Neural cell (in vitro differentiated cells): Measurements from ENCODE around the gene HIGD1C. TPM values are rescaled to one million over a fixed set of nuclear protein-coding genes. Genes with fewer than 3 reads are reported as not detected.

Experiments
- H2AFZ ChIP-seq: fragments of 200-600, 300-800 bp; sonication (generic), shearing (Covaris generic); 2 replicates; pipeline ENCODE4 v1.6.0; 2014; ENCODE audit warnings: low read depth, mild to moderate bottlenecking, antibody characterized with exemption, low read length, moderate library complexity
- H3F3A ChIP-seq: fragments of 200-600 bp; shearing (Covaris generic); 2 replicates; pipeline ENCODE4 v1.6.1; 2016; ENCODE audit warnings: mild to moderate bottlenecking, moderate library complexity, mixed read lengths, antibody characterized with exemption, low read length; ENCODE audit not compliant: insufficient read depth, poor library complexity, severe bottlenecking
- H3K27ac ChIP-seq: fragments of 200-600, 300-800 bp; sonication (generic), shearing (Covaris generic); 2 replicates; pipeline ENCODE4 v1.5.1; 2014; ENCODE audit warnings: mild to moderate bottlenecking, low read length, moderate library complexity
- H3K27me3 ChIP-seq: fragments of 300-800, 200-600 bp; sonication (generic), shearing (Covaris generic); 2 replicates; pipeline ENCODE4 v1.6.0; 2014; ENCODE audit warnings: mild to moderate bottlenecking, low read depth, low read length, moderate library complexity; ENCODE audit not compliant: insufficient read depth
- H3K36me3 ChIP-seq: fragments of 300-800, 200-600 bp; sonication (generic), shearing (Covaris generic); 2 replicates; pipeline ENCODE4 v1.5.1; 2014; ENCODE audit warnings: mild to moderate bottlenecking, antibody characterized with exemption, low read length, moderate library complexity; ENCODE audit not compliant: insufficient read depth
- H3K4me2 ChIP-seq: fragments of 300-800, 200-600 bp; sonication (generic), shearing (Covaris generic); 2 replicates; pipeline ENCODE4 v1.6.0; 2014; ENCODE audit warnings: mild to moderate bottlenecking, low read length
- H3K4me3 ChIP-seq: fragments of 300-800, 200-600 bp; sonication (generic), shearing (Covaris generic); 2 replicates; pipeline ENCODE4 v1.5.1; 2014; ENCODE audit warnings: mild to moderate bottlenecking, low read length, moderate library complexity
- H3K79me2 ChIP-seq: fragments of 200-600 bp; shearing (Covaris generic); replicated peaks from 2 replicates; pipeline ENCODE4 v1.6.0; 2014; ENCODE audit warnings: mild to moderate bottlenecking, low read length, moderate library complexity; ENCODE audit not compliant: insufficient read depth
- H3K9ac ChIP-seq: fragments of 300-800, 200-600 bp; sonication (generic), shearing (Covaris generic); 2 replicates; pipeline ENCODE4 v1.6.1; 2016; ENCODE audit warnings: mild to moderate bottlenecking, low read length, mixed read lengths
- H3K9me2 ChIP-seq: fragments of 200-600 bp; shearing (Covaris generic); 2 replicates; pipeline ENCODE4 v1.6.1; 2016; ENCODE audit warnings: mild to moderate bottlenecking, low read length, mixed read lengths; ENCODE audit not compliant: insufficient read depth
- H3K9me3 ChIP-seq: fragments of 200-600, 300-800 bp; sonication (generic), shearing (Covaris generic); 2 replicates; pipeline ENCODE4 v1.6.1; 2016; ENCODE audit warnings: mild to moderate bottlenecking, mixed run types, low read length, moderate library complexity, mixed read lengths
- H4K20me1 ChIP-seq: fragments of 200-600 bp; shearing (Covaris generic); 2 replicates; pipeline ENCODE4 v1.6.1; 2016; ENCODE audit warnings: mild to moderate bottlenecking, mixed run types; ENCODE audit not compliant: insufficient read depth
- EP300 ChIP-seq: fragments of 450-650 bp; conservative IDR thresholded peaks from 2 replicates; pipeline ENCODE4 v1.6.1; 2014; ENCODE audit warnings: antibody characterized with exemption, mild to moderate bottlenecking, moderate library complexity; ENCODE audit not compliant: poor library complexity, severe bottlenecking
- EZH2 ChIP-seq: fragments of 200-600, 300-800 bp; shearing (Covaris generic), sonication (generic); IDR thresholded peaks from 2 replicates; pipeline ENCODE4 v1.6.1; 2014; ENCODE audit warnings: antibody characterized with exemption, low read length, borderline replicate concordance, mild to moderate bottlenecking; ENCODE audit not compliant: insufficient read depth, poor library complexity, severe bottlenecking
- MXI1 ChIP-seq: fragments of 450-650 bp; conservative IDR thresholded peaks from 2 replicates; pipeline ENCODE4 v1.6.1; 2014; ENCODE audit warnings: antibody characterized with exemption, mild to moderate bottlenecking; ENCODE audit not compliant: poor library complexity, severe bottlenecking
- POLR2AphosphoS5 ChIP-seq: IDR thresholded peaks from 2 replicates; pipeline ENCODE4 v1.6.1; 2012
- RAD21 ChIP-seq: fragments of 450-650 bp; conservative IDR thresholded peaks from 2 replicates; pipeline ENCODE4 v1.6.1; 2014; ENCODE audit warnings: antibody characterized with exemption, mild to moderate bottlenecking, moderate library complexity
- REST ChIP-seq: IDR thresholded peaks from 2 replicates; pipeline ENCODE4 v1.6.1; 2012; ENCODE audit warnings: borderline replicate concordance
- SMC3 ChIP-seq: fragments of 450-650 bp; conservative IDR thresholded peaks from 2 replicates; pipeline ENCODE4 v1.6.1; 2014; ENCODE audit warnings: antibody characterized with exemption, mild to moderate bottlenecking, moderate library complexity; ENCODE audit not compliant: poor library complexity
- TAF1 ChIP-seq: IDR thresholded peaks from 2 replicates; pipeline ENCODE4 v1.6.1; 2012; ENCODE audit warnings: low read depth
- polyA plus RNA-seq: library from polyadenylated mRNA; depleted of rRNA; stranded (reverse); fragments of >200 nt; gene quantifications from 2 replicates; pipeline ENCODE4 v1.2.3, GENCODE V29; 2014
- TF ChIP-seq, protein P1 (sequence below): fragments of 450-650 bp; IDR thresholded peaks from 2 replicates; pipeline ENCODE4 v1.5.1; 2014; ENCODE audit warnings: antibody characterized with exemption, mild to moderate bottlenecking, moderate library complexity; ENCODE audit not compliant: poor library complexity, severe bottlenecking

Gene HIGD1C
- polyA plus RNA-seq, 1 donor from 2014 or later, result not detected

DNA sequence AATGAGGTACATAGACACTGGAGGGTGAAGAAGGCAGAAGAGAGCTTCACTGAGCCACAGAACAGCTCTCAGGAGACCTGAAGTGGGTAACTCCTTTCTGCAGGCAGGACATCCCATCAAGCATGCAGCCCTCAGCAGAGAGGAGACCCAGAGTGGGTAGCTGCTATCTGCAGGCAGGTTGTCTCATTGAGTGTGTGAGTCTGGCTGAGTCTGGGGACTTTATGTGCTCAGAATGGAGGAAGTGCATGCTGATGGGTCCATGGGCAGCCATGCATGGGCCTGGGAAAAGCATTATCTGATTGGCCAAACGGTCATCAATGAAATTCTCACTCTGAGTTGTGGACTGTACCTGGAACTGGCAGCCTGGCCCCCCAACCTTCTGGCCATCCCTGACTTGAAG is 14.7 kb upstream of the HIGD1C start:
- Histone ChIP-seq H3K36me3 (no peaks in the 10 kb centered on the region), H3K9me2 (no peaks in the 10 kb centered on the region), H3K4me3 (no peak overlapping the region), H3F3A (no peaks in the 10 kb centered on the region), H3K27me3 (no peaks in the 10 kb centered on the region), H3K27ac (no peak overlapping the region), H2AFZ (no peak overlapping the region), H3K9ac (no peak overlapping the region), H4K20me1 (no peaks in the 10 kb centered on the region), H3K9me3 (no peaks in the 10 kb centered on the region), H3K79me2 (no peaks in the 10 kb centered on the region), H3K4me2 (no peak overlapping the region)
- TF ChIP-seq EP300 (no peak), SMC3 (no peak), MXI1 (no peak), REST (no peak), POLR2AphosphoS5 (no peak), TAF1 (no peak), RAD21 (no peak), EZH2 (no peak)
- TF ChIP-seq, protein P1, sequence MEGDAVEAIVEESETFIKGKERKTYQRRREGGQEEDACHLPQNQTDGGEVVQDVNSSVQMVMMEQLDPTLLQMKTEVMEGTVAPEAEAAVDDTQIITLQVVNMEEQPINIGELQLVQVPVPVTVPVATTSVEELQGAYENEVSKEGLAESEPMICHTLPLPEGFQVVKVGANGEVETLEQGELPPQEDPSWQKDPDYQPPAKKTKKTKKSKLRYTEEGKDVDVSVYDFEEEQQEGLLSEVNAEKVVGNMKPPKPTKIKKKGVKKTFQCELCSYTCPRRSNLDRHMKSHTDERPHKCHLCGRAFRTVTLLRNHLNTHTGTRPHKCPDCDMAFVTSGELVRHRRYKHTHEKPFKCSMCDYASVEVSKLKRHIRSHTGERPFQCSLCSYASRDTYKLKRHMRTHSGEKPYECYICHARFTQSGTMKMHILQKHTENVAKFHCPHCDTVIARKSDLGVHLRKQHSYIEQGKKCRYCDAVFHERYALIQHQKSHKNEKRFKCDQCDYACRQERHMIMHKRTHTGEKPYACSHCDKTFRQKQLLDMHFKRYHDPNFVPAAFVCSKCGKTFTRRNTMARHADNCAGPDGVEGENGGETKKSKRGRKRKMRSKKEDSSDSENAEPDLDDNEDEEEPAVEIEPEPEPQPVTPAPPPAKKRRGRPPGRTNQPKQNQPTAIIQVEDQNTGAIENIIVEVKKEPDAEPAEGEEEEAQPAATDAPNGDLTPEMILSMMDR, result no peak

- H3K9ac ChIP-seq, result no peak overlapping the region
- H3K79me2 ChIP-seq, result no peaks in the 10 kb centered on the region
- no peaks in the 10 kb centered on the region for H3K27me3 ChIP-seq
- no peaks in the 10 kb centered on the region for H3K9me2 ChIP-seq
- H3K4me2 ChIP-seq, result no peak overlapping the region
- H2AFZ ChIP-seq, result no peak overlapping the region
- H3K36me3 ChIP-seq, result no peaks in the 10 kb centered on the region
- H4K20me1 ChIP-seq, result no peaks in the 10 kb centered on the region
- TF ChIP-seq MXI1 (no peak), SMC3 (no peak), REST (no peak), RAD21 (no peak), TAF1 (no peak), EP300 (no peak), EZH2 (no peak), POLR2AphosphoS5 (no peak)
- TF ChIP-seq, protein P1, result no peak
- H3K4me3 ChIP-seq, result no peak overlapping the region
- no peaks in the 10 kb centered on the region for H3F3A ChIP-seq
- no peak overlapping the region for H3K27ac ChIP-seq
- no peaks in the 10 kb centered on the region for H3K9me3 ChIP-seq
Observed at GRCh38 chr12:50947933-50948626, 4.3 kb upstream of the HIGD1C start.
